Upper lobe of left lung (tissue), 6 donors: ENCODE data around the gene RHBDD2. TPM values are rescaled to one million over a fixed set of nuclear protein-coding genes. Genes with fewer than 3 reads are reported as not detected.

ENCODE experiments used
- ATAC-seq, 2 donors: fragments of 200-7000 bp; cut with Tn5 transposase; one replicate each; pipeline ENCODE4 v1.9.1; 2022; ENCODE audit warnings: mild to moderate bottlenecking in 2 of 2, moderate library complexity in 2 of 2; ENCODE audit not compliant: low FRiP score in 2 of 2
- DNase-seq, 2 donors: peaks; one replicate each; pipeline ENCODE4 v3.0.0-alpha.2; 2019 to 2020
- H3K27ac ChIP-seq, 4 donors: fragments of 200-600 bp; sonication (generic); one replicate each; pipeline ENCODE4 v1.5.1; 2016 to 2019
- H3K27me3 ChIP-seq, 4 donors: fragments of 200-600 bp; sonication (generic); one replicate each; pipeline ENCODE4 v1.5.1; 2017 to 2019
- H3K36me3 ChIP-seq, 4 donors: fragments of 200-600 bp; sonication (generic); one replicate each; pipeline ENCODE4 v1.5.1; 2016 to 2019
- H3K4me1 ChIP-seq, 4 donors: fragments of 200-600 bp; sonication (generic); one replicate each; pipeline ENCODE4 v1.5.1; 2018 to 2019
- H3K4me3 ChIP-seq, 4 donors: fragments of 200-600 bp; sonication (generic); one replicate each; pipeline ENCODE4 v1.5.1; 2017 to 2019; ENCODE audit warnings: mild to moderate bottlenecking in 2 of 4, moderate library complexity in 1 of 4
- H3K9me3 ChIP-seq, 4 donors: fragments of 200-600 bp; sonication (generic); one replicate each; pipeline ENCODE4 v1.5.1; 2018 to 2019
- EP300 ChIP-seq, 4 donors: sonication (generic); formaldehyde crosslinking; IDR thresholded peaks; one replicate each; pipeline ENCODE4 v1.5.1; 2017; ENCODE audit warnings: antibody characterized with exemption in 4 of 4, control low read depth in 2 of 4
- POLR2A ChIP-seq, 4 donors: fragments of 450-650 bp; IDR thresholded peaks; one replicate each; pipeline ENCODE4 v1.5.1; 2016 to 2017; ENCODE audit warnings: antibody characterized with exemption in 4 of 4, mild to moderate bottlenecking in 2 of 4
- POLR2AphosphoS5 ChIP-seq, 2 donors: sonication (generic); formaldehyde crosslinking; IDR thresholded peaks; one replicate each; pipeline ENCODE4 v1.5.1; 2017; ENCODE audit warnings: antibody characterized with exemption in 2 of 2
- WGBS, 2 donors: methylation state at CpG; one replicate each; pipeline ENCODE4 v1.1.5; 2017 to 2018; 5-methylcytosine and 5-hydroxymethylcytosine counted together
- total RNA-seq, 6 donors: library from RNA; depleted of rRNA in 4 of 6; stranded (reverse); fragments of >200 nt in 4 of 6; gene quantifications; one replicate each; pipeline versions ENCODE4 v1.1.0 to v1.2.1, GENCODE V29; 2016 to 2021
- TF ChIP-seq, protein P1 (sequence below), 6 experiments: fragments of 450-650 bp in 4 of 6; fragments of 200-600 bp in 2 of 6; sonication (generic) in 2 of 6; IDR thresholded peaks; one replicate each; pipeline ENCODE4 v1.5.1; 2016 to 2019; ENCODE audit warnings: antibody characterized with exemption in 6 of 6
- donor health status: DM: no; HTN: no; CAD: no; lungs with moderate emphysema.
- donor health status: DM: no; HTN: yes; CAD: no; lungs with severe emphysema.

RHBDD2 gene
- total RNA-seq, 6 donors from 2014 or later = 35.6 to 132 (median 82.5) TPM

DNA sequence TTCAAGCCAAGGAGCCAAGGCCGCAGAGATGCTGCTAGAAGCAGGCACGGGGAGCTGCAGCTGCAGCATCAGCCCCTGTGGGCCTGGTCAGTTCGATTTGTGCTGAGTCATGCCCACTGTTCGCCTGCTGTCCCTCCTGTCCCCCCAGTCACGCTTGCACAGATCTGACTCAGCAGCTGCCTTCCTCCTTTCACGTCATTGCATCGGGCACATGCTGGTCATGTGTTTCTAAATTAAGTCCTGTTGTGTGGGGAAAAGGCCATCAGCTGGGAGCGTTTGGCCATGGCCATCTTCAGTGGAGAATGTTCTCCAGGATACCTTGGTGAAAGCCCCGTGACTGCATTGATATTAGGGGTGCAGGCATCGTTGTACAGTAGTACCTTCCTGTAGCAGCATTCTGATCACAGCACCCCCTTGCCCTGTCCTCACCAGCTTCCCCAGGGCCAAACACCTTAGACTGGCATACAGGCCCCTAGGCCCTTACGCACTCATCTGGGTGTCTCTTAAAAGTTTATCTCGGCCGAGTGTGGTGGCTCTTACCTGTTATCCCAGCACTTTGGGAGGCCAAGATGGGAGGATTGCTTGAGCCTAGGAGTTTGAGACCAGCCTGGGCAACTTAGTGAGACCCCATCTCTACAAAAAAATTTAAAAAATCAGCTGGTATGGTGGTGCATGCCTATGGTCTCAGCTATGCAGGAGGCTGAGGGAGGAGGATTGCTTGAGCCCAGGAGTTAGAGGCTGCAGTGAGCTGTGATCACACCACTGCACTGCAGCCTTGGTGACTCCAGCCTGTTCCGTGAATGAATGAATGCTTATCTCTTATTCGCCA is 59.3 kb downstream of the RHBDD2 start:
- H3K27ac ChIP-seq = peak overlapping the region in 2 of 4 donors; percentile 8 to 59
- ATAC-seq = peak in 1 of 2 donors; percentile 79

More for the DNA sequence above, 59.3 kb downstream of the RHBDD2 start:
- H3K9me3 ChIP-seq = no peaks in the 10 kb centered on the region
- H3K4me1 ChIP-seq = peaks cover 3 to 23% (median 16%) of the 10 kb centered on the region in 4 donors
- TF ChIP-seq EP300 (IDR thresholded peaks at IDR 0.05) = peak in 2 of 4 donors; percentile 44 to 95
- TF ChIP-seq, protein P1, sequence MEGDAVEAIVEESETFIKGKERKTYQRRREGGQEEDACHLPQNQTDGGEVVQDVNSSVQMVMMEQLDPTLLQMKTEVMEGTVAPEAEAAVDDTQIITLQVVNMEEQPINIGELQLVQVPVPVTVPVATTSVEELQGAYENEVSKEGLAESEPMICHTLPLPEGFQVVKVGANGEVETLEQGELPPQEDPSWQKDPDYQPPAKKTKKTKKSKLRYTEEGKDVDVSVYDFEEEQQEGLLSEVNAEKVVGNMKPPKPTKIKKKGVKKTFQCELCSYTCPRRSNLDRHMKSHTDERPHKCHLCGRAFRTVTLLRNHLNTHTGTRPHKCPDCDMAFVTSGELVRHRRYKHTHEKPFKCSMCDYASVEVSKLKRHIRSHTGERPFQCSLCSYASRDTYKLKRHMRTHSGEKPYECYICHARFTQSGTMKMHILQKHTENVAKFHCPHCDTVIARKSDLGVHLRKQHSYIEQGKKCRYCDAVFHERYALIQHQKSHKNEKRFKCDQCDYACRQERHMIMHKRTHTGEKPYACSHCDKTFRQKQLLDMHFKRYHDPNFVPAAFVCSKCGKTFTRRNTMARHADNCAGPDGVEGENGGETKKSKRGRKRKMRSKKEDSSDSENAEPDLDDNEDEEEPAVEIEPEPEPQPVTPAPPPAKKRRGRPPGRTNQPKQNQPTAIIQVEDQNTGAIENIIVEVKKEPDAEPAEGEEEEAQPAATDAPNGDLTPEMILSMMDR (IDR thresholded peaks at IDR 0.05) = no peak
- TF ChIP-seq POLR2A (IDR thresholded peaks at IDR 0.05) = no peak
- TF ChIP-seq POLR2AphosphoS5 (IDR thresholded peaks at IDR 0.05) = peak; percentile 66 to 68
- no peak overlapping the region for H3K4me3 ChIP-seq
- no peaks in the 10 kb centered on the region for H3K27me3 ChIP-seq
- peak in 1 of 2 donors; percentile 75 for DNase-seq
- 79 to 82% methylated on average over 14 to 15 of the region's 15 CpGs for WGBS, 2 donors
- no peaks in the 10 kb centered on the region for H3K36me3 ChIP-seq

Other genes with a start within 250 kb of the RHBDD2 start
- gene HIP1, start 140.1 kb upstream of the RHBDD2 start, total RNA-seq = 10 to 100 TPM; 43.9 to 66.0 (median 55.2) TPM
- 1 to 10 TPM in 1 of 6 donors, under 1 TPM in 1, not detected in 4; 0.71 to 3.6 TPM for gene CCL26, start 106.8 kb upstream of the RHBDD2 start, total RNA-seq
- 1 to 10 TPM in 4 of 6 donors, not detected in 2; 1.4 to 7.6 (median 2.7) TPM for gene CCL24, start 65.2 kb upstream of the RHBDD2 start, total RNA-seq
- gene POR, start 36.1 kb downstream of the RHBDD2 start, total RNA-seq = 100 to 1,000 TPM; 107 to 257 (median 194) TPM
- 10 to 100 TPM; 27.5 to 75.4 (median 43.1) TPM for gene TMEM120A, start 115.6 kb downstream of the RHBDD2 start, total RNA-seq
- 10 to 100 TPM; 11.1 to 71.2 (median 23.5) TPM for gene STYXL1, start 169.0 kb downstream of the RHBDD2 start, total RNA-seq
- 100 to 1,000 TPM in 3 of 6 donors, 10 to 100 TPM in 3; 52.4 to 131 (median 111) TPM for gene MDH2, start 169.1 kb downstream of the RHBDD2 start, total RNA-seq